MCF 10A (cell line): ENCODE measurements around the gene DGKI. TPM values are rescaled to one million over a fixed set of nuclear protein-coding genes. Genes with fewer than 3 reads are reported as not detected.

ENCODE experiments used
- BruUV-seq: library from RNA; stranded (reverse); fragments of 400-500 nt; replicated peaks from 2 replicates; lab custom pipeline; 2021; lab: Mats Ljungman, UMichigan
- CTCF ChIA-PET: fragments of 300-600 bp; sonication (Branson Sonifier 250); formaldehyde crosslinking; extraction: SDS; loops from one replicate; lab custom pipeline; 2021; ENCODE audit warnings: antibody characterized with exemption, inconsistent platforms; lab: Yijun Ruan, JAX
- POLR2A ChIA-PET: fragments of 300-600, 350-650 bp; sonication (Branson Sonifier 250); formaldehyde crosslinking; extraction: SDS; loops from one replicate; lab custom pipeline; 2020; ENCODE audit warnings: antibody characterized with exemption, inconsistent platforms; lab: Yijun Ruan, JAX
- DNase-seq: peaks from one replicate; pipeline ENCODE4 v3.0.0-alpha.2; 2018; ENCODE audit not compliant: unreplicated experiment
- H3K27ac Mint-ChIP-seq: one replicate; pipeline ENCODE4 v1.8.0; 2022; ENCODE audit warnings: mild to moderate bottlenecking, low read depth, mixed read lengths; ENCODE audit not compliant: unreplicated experiment
- H3K27me3 Mint-ChIP-seq: one replicate; pipeline ENCODE4 v1.8.0; 2022; ENCODE audit warnings: mixed read lengths; ENCODE audit not compliant: insufficient read depth, unreplicated experiment
- H3K36me3 Mint-ChIP-seq: one replicate; pipeline ENCODE4 v1.8.0; 2022; ENCODE audit warnings: mild to moderate bottlenecking, moderate library complexity, mixed read lengths; ENCODE audit not compliant: insufficient read depth, unreplicated experiment
- H3K4me1 Mint-ChIP-seq: one replicate; pipeline ENCODE4 v1.8.0; 2022; ENCODE audit warnings: mixed read lengths; ENCODE audit not compliant: insufficient read depth, unreplicated experiment
- H3K4me3 Mint-ChIP-seq: one replicate; pipeline ENCODE4 v1.8.0; 2022; ENCODE audit warnings: mild to moderate bottlenecking, moderate library complexity, mixed read lengths; ENCODE audit not compliant: unreplicated experiment
- H3K9me3 Mint-ChIP-seq: one replicate; pipeline ENCODE4 v1.8.0; 2022; ENCODE audit warnings: mixed read lengths; ENCODE audit not compliant: unreplicated experiment
- CTCF ChIP-seq: fragments of 200-600 bp; IDR thresholded peaks from one replicate; pipeline ENCODE4 v1.8.0; 2022; ENCODE audit warnings: antibody characterized with exemption, mild to moderate bottlenecking; ENCODE audit not compliant: unreplicated experiment
- intact Hi-C: fragments of 100-400 bp; cut with micrococcal nuclease; formaldehyde crosslinking; loops from 2 replicates; pipeline ENCODE4 v1.14.1; 2022
- total RNA-seq: library from RNA; stranded (reverse); gene quantifications from 2 replicates; pipeline ENCODE4 v1.2.3, GENCODE V29; 2022

DGKI gene
- total RNA-seq, 1 experiment from 2014 or later: 1.4 TPM

GRCh38 chr7:137386966-137387365 is 459.8 kb downstream of the DGKI start:
- no TSS peak for BruUV-seq
- Mint-ChIP-seq H3K36me3 (no peaks in the 10 kb centered on the region), H3K27me3 (peaks cover 64% of the 10 kb centered on the region), H3K9me3 (no peaks in the 10 kb centered on the region), H3K27ac (no peak overlapping the region), H3K4me1 (no peaks in the 10 kb centered on the region), H3K4me3 (no peak overlapping the region)
- intact Hi-C loops: no loop called here
- ChIA-PET CTCF (no interaction called here), POLR2A (no interaction called here)
- no peak for DNase-seq
- TF ChIP-seq CTCF: no peak

- Mint-ChIP-seq H3K4me3 (no peak overlapping the region), H3K4me1 (no peaks in the 10 kb centered on the region), H3K27me3 (peaks cover 88% of the 10 kb centered on the region), H3K9me3 (no peaks in the 10 kb centered on the region), H3K36me3 (no peaks in the 10 kb centered on the region), H3K27ac (no peak overlapping the region)
- CTCF ChIA-PET: no interaction called here
- DNase-seq: no peak
- intact Hi-C loops: no loop called here
- POLR2A ChIA-PET: no interaction called here
- no TSS peak for BruUV-seq
- TF ChIP-seq CTCF: no peak
Observed at GRCh38 chr7:137381045-137381444, 465.7 kb downstream of the DGKI start.

- no TSS peak for BruUV-seq
- Mint-ChIP-seq H3K27me3 (peaks cover 49% of the 10 kb centered on the region), H3K4me3 (no peak overlapping the region), H3K9me3 (no peaks in the 10 kb centered on the region), H3K27ac (no peak overlapping the region), H3K36me3 (no peaks in the 10 kb centered on the region), H3K4me1 (no peaks in the 10 kb centered on the region)
- intact Hi-C loops: no loop called here
- TF ChIP-seq CTCF: no peak
- no peak for DNase-seq
- ChIA-PET CTCF (interaction anchor here (0.6 kb wide), 1 partner anchor 204 kb away, joined by 4 read pairs; no protein-coding TSS in a partner anchor), POLR2A (no interaction called here)
Observed at GRCh38 chr7:137373507-137373906, 473.3 kb downstream of the DGKI start.

- no peak for TF ChIP-seq CTCF
- no TSS peak for BruUV-seq
- POLR2A ChIA-PET: no interaction called here
- CTCF ChIA-PET: no interaction called here
- no peaks in the 10 kb centered on the region for H3K36me3 Mint-ChIP-seq
- H3K27me3 Mint-ChIP-seq: peaks cover 35% of the 10 kb centered on the region
- no peak overlapping the region for H3K27ac Mint-ChIP-seq
- intact Hi-C loops: no loop called here
- no peak for DNase-seq
- no peak overlapping the region for H3K4me3 Mint-ChIP-seq
- H3K9me3 Mint-ChIP-seq: no peaks in the 10 kb centered on the region
- H3K4me1 Mint-ChIP-seq: no peaks in the 10 kb centered on the region
Observed at GRCh38 chr7:137371616-137372015, 475.2 kb downstream of the DGKI start.
